HT-29 (cell line): ENCODE measurements around the gene RALGPS2. TPM values are rescaled to one million over a fixed set of nuclear protein-coding genes. Genes with fewer than 3 reads are reported as not detected.
A peak's percentile ranks its signal among the peaks of the same experiment; 100 is the strongest.
"Not testable (repeated sequence)": the region's sequence is repeated elsewhere in the genome, so short reads cannot be mapped to it uniquely, and the experiment has no call there.

ENCODE experiments used
- DNase-seq: peaks from one replicate; pipeline ENCODE4 v3.0.0-alpha.2; 2015; ENCODE audit warnings: low spot score
- total RNA-seq: library from RNA; depleted of rRNA; stranded (reverse); fragments of >200 nt; shearing (Covaris generic); gene quantifications from 2 replicates; pipeline ENCODE4 v1.2.3, GENCODE V29; 2014

The RALGPS2 gene
- total RNA-seq, 1 experiment from 2014 or later = 11.6 TPM

- no peak for DNase-seq
These were observed 692 bp upstream of the RALGPS2 start for GRCh38 chr1:178724376-178724727.

DNA sequence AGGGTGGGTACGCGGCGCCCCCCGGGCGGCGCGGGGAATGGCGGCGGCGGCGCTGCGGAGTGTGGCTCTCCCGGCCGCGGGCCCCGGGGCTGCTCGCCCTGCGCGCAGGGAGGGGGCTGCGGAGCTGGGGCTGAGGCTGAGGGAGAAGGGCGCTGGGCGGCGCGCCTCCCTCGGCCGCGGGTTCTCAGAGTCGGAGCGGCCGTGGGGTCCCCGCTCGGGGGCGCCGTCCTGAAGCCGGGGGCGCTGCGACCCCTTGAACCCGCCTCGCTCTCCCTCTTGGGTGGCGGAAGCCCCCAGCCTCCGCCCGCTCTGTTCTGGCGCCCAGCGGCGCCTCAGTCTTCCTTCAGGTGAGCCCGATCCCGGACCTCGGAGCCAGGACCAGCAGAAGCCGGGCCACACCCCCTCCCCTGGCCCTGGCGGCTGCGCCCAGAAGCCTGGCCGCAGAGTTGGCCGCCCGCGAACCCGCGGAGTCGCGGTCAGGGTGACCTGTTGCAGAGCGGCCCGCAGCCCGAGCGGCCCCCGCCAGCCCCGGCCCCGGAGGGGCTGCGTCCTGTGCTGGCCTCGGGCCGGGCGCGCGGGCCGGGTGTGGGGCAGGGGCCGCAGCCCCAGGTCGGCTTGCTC, 532 bp downstream of the RALGPS2 start:
- DNase-seq = peak; percentile 68

- DNase-seq = peak; percentile 89
These were observed 1.1 kb downstream of the RALGPS2 start for GRCh38 chr1:178726087-178726517.

GRCh38 chr1:178726545-178726944, 1.5 kb downstream of the RALGPS2 start:
- DNase-seq = peak; percentile 77

GRCh38 chr1:178727014-178727895, 2.2 kb downstream of the RALGPS2 start:
- peak; percentile 63 for DNase-seq

- no peak for DNase-seq
These were observed 8.9 kb downstream of the RALGPS2 start for GRCh38 chr1:178733972-178734371.

GRCh38 chr1:178738780-178739179, 13.7 kb downstream of the RALGPS2 start:
- DNase-seq = no peak

DNA sequence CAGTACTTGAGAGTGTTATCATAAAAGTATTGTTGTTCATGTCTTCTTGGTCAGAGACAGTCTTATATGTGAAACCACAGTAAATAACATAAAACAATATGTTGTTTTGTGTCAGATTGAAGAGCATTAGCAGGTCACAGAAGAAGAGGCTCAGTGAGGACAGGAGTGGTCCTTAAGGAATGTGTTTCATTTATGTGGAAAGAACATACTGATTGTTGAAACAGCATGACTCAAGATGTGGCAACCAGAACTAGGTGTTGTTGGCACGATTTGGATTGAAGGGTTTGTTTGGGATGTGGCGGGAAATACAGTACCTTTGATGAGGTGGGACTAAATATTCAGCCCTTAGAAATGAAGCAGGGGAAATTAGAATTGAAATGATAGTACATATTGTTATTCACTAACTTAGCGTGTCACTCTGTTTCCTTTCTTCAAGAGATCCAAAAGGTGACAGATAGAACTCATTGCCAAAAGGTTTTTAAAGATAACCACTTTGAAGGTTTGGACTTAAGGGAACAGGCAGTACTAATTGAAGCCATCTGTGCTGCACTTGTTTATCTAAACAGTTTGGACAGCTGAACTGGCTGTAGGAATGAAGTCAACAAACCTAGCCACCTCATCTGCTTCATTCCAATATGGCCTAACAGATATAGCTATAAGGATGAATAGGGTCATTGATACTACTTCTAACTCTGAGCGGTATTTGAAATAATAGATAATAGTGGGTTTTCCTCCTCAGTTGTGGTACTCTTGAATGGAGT, 14.4 kb downstream of the RALGPS2 start:
- no peak for DNase-seq

DNA sequence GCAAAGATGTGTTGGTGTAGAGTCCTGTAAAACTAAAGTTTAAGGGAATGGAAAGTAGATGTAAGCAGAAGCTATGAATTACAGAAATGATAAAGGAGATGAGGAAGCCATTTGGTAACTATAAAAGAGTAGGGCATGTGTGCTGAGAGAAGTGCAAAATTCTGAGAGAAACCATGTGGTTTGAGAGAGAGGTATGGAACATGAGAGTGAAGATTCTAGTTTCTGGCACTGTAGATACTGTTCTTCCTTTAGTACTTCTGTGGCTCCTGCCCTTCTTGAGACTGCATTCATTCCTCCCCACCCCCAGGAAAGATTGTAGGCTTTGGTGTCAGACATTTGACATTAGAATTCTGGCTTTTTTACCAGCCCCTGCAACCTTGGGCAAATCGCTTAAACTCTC, 15.4 kb downstream of the RALGPS2 start:
- no peak for DNase-seq

- no peak for DNase-seq
These were observed 15.9 kb downstream of the RALGPS2 start for GRCh38 chr1:178740924-178741323.

DNA sequence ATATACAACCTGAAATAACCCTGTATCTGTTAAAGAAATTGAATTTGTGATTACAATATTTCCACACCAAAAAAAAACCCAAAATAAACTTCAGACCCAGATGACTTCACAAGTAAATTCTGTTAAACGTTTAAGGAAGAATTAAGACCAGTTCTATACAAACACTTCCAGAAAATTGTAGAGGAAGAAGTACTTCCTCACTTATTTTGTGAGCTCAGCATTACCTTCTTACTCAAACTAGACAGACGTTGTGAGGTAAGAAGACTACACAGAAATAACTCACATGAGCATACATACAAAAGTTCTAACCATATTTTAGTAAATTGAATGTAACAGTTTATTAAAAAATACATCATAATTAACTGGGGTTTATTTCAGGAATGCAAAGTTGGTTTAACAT, 18.8 kb downstream of the RALGPS2 start:
- DNase-seq = no peak

DNA sequence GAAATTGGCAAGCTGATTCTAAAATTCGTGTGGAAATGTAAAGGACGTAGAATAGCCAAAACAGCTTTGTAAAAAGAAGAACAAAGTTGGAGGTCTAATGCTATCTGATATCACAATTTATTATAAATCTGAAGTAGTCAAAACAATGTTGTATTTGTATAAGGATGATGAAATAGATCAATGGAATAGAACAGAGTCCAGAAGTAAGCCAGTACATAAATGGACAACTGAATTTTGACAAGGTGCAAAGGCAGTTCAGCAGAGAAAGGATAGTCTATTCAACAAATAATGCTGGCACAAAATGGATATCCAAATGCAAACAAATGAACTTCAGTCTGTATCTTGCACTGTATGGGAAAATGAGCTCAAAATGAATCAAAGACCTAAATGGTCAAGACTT, 20.2 kb downstream of the RALGPS2 start:
- DNase-seq = no peak

DNA sequence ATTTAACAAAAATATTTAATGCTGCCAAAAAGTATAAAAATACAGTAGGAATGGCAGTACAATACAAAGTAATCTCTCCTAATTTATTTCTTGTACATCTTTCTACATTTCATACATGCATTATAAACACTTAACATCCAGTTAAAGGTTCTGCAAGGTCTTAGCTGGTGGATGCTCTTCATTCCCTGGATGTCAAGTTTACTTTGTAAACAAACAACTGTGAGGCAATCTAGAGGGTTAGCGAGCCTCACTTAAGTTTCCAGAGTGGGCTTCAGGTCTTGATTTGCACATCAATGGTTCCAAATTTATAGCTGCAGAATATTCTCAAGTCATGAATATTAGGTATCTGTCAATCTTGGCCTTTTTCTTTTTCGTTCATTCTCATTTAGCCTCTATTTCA, 21.3 kb downstream of the RALGPS2 start:
- DNase-seq = no peak

- not testable (repeated sequence) for DNase-seq
These were observed 22.3 kb downstream of the RALGPS2 start for GRCh38 chr1:178747361-178747760.

DNA sequence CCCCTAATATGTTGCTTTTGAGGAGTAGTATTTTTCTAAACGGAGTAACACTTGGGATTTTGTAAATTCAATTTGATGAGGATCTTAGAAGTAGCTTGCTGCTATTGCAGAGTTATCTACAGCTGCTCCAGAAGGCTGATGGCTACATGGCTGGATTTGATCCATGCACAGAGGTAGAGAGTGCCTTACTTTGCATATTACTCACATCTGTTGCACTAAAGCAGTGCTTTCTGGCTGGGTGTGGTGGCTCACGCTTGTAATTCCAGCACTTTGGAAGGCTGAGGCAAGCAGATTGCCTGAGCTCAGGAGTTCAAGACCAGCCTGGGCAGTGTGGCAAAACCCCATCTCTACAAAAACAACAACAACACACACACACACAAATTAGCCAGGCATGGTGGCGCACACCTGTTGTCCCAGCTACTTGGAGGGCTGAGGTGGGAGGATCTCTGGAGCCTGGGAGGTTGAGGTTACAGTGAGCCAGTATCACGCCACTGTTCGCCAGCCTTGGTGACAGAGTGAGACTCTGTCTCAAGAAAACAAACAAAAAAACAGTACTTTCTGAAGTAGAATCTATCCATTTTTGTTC, 24.6 kb downstream of the RALGPS2 start:
- DNase-seq = no peak

DNA sequence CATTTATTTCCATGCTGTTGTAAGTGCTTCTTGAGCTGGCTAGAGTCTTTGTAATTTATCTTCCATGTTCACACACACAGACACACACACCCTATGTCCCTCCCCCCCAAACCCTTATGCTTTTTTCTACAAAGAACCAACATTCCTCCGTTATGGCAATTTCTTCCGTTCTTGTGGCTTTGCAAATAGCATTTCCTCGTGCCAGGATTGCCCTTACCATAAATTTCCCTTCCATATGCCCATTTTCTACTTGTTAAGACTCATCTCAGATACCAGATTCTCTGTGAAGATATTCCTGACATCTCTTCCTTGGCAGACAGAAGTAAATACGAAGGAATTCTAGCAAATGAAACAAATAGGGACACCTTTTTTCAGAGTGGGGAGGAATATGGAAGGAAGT, 26.0 kb downstream of the RALGPS2 start:
- DNase-seq = no peak

DNA sequence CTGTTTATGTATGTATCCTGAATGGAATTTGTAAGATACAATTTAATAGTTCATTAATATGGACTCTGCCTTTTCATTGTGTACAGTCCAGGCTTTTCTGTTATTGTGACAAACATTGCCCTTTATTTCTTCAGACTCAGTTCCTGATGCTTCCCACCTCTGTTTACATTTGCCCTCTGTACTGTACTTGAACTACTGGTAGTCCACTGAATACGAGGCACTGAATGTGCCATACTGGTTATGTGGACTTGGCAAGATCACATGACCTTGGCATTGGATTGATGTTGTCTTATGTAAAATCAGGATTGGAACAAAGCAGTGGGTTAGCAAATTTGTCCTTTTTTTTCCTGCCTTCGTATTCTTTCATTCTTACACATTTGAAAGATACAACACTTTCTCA, 27.8 kb downstream of the RALGPS2 start:
- DNase-seq = no peak

GRCh38 chr1:178754655-178755256, 29.7 kb downstream of the RALGPS2 start:
- DNase-seq = not testable (repeated sequence)

GRCh38 chr1:178768423-178768822, 43.4 kb downstream of the RALGPS2 start:
- DNase-seq = no peak

GRCh38 chr1:178772952-178773351, 47.9 kb downstream of the RALGPS2 start:
- DNase-seq = no peak

DNA sequence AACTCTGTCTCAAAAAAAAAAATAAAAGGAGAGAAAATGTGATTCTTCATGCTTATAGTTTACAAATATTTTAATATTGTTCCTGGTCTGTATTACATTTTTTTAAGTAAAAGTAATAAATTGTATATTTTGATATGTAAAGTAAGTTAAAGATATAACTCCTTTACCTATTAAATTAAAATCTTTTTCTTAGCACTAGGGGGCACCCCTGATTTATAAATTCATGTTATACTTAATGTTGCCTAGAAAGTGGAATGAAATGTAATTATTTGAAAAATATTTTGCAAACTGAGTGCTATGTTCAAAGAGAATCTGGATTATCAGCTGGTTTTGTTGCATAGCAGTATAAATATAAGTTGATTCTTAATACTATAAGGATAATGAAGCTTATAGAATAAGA, 49.2 kb downstream of the RALGPS2 start:
- peak; percentile 61 for DNase-seq

- no peak for DNase-seq
These were observed 51.5 kb downstream of the RALGPS2 start for GRCh38 chr1:178776553-178776952.
